Muscle layer of duodenum (tissue), 2 donors: ENCODE results near the gene CCDC194.

ENCODE experiments used
- H3K27ac ChIP-seq: one replicate; pipeline ENCODE4 v1.7.0; 2013; ENCODE audit warnings: mild to moderate bottlenecking, low read length
- H3K27me3 ChIP-seq: one replicate; pipeline ENCODE4 v1.7.0; 2013; ENCODE audit warnings: low read depth, mild to moderate bottlenecking, control low read depth, low read length
- H3K36me3 ChIP-seq, 2 donors: one replicate each; pipeline ENCODE4 v1.7.0; 2013; ENCODE audit warnings: low read length in 2 of 2, control low read depth in 1 of 2, mild to moderate bottlenecking in 1 of 2; ENCODE audit not compliant: insufficient read depth in 2 of 2, control insufficient read depth in 1 of 2
- H3K4me1 ChIP-seq, 2 donors: one replicate each; pipeline ENCODE4 v1.7.0; 2013; ENCODE audit warnings: low read length in 2 of 2, mild to moderate bottlenecking in 2 of 2, control low read depth in 1 of 2, moderate library complexity in 1 of 2; ENCODE audit not compliant: insufficient read depth in 2 of 2, control insufficient read depth in 1 of 2
- H3K4me3 ChIP-seq, 2 donors: one replicate each; pipeline ENCODE4 v1.7.0; 2013; ENCODE audit warnings: low read length in 2 of 2, low read depth in 1 of 2, mild to moderate bottlenecking in 1 of 2
- H3K9me3 ChIP-seq, 2 donors: one replicate each; pipeline ENCODE4 v1.7.0; 2013; ENCODE audit warnings: low read length in 2 of 2, control low read depth in 1 of 2, mild to moderate bottlenecking in 1 of 2; ENCODE audit not compliant: control insufficient read depth in 1 of 2
- donor health status: healthy.

The CCDC194 gene

GRCh38 chr19:17393914-17394313 is at the start of gene CCDC194:
TSS of gene CCDC194 (minus strand) at chr19:17394196. CDS start at chr19:17394158, 38 bp downstream.
- no peaks in the 10 kb centered on the region for H3K36me3 ChIP-seq
- H3K27me3 ChIP-seq = no peaks in the 10 kb centered on the region
- H3K27ac ChIP-seq = no peak within 1 kb of the TSS
- H3K4me1 ChIP-seq = peaks cover 6 to 19% of the 10 kb centered on the region in 2 donors
- H3K9me3 ChIP-seq = no peaks in the 10 kb centered on the region
- H3K4me3 ChIP-seq = no peak within 1 kb of the TSS

GRCh38 chr19:17441241-17442021 is 47.4 kb upstream of the CCDC194 start:
- no peaks in the 10 kb centered on the region for H3K9me3 ChIP-seq
- no peak overlapping the region for H3K27ac ChIP-seq
- no peak overlapping the region for H3K4me3 ChIP-seq
- no peaks in the 10 kb centered on the region for H3K27me3 ChIP-seq
- H3K4me1 ChIP-seq = no peaks in the 10 kb centered on the region
- H3K36me3 ChIP-seq = no peaks in the 10 kb centered on the region

- Histone ChIP-seq H3K36me3 (no peaks in the 10 kb centered on the region), H3K4me3 (no peak overlapping the region), H3K27ac (no peak overlapping the region), H3K4me1 (no peaks in the 10 kb centered on the region), H3K27me3 (no peaks in the 10 kb centered on the region), H3K9me3 (no peaks in the 10 kb centered on the region)
Measured at GRCh38 chr19:17436874-17437267, 42.9 kb upstream of the CCDC194 start.

- no peaks in the 10 kb centered on the region for H3K9me3 ChIP-seq
- no peaks in the 10 kb centered on the region for H3K4me1 ChIP-seq
- H3K27ac ChIP-seq = no peak overlapping the region
- H3K36me3 ChIP-seq = no peaks in the 10 kb centered on the region
- H3K4me3 ChIP-seq = no peak overlapping the region
- no peaks in the 10 kb centered on the region for H3K27me3 ChIP-seq
Measured at GRCh38 chr19:17436094-17436873, 42.3 kb upstream of the CCDC194 start.

- no peaks in the 10 kb centered on the region for H3K9me3 ChIP-seq
- no peaks in the 10 kb centered on the region for H3K4me1 ChIP-seq
Measured at GRCh38 chr19:17435218-17435617, 41.2 kb upstream of the CCDC194 start.

GRCh38 chr19:17431417-17431816 is 37.4 kb upstream of the CCDC194 start:
- Histone ChIP-seq H3K36me3 (no peaks in the 10 kb centered on the region), H3K4me1 (peaks cover 0 to 5% of the 10 kb centered on the region in 2 donors), H3K9me3 (no peaks in the 10 kb centered on the region), H3K27ac (no peak overlapping the region), H3K27me3 (no peaks in the 10 kb centered on the region), H3K4me3 (no peak overlapping the region)

More at GRCh38 chr19:17435218-17435617, 41.2 kb upstream of the CCDC194 start:
- Histone ChIP-seq H3K27ac (no peak overlapping the region), H3K36me3 (no peaks in the 10 kb centered on the region), H3K27me3 (no peaks in the 10 kb centered on the region), H3K4me3 (no peak overlapping the region)

- peaks cover 0 to 8% of the 10 kb centered on the region in 2 donors for H3K4me1 ChIP-seq
- no peaks in the 10 kb centered on the region for H3K27me3 ChIP-seq
- H3K4me3 ChIP-seq = no peak overlapping the region
- no peaks in the 10 kb centered on the region for H3K9me3 ChIP-seq
- no peaks in the 10 kb centered on the region for H3K36me3 ChIP-seq
- no peak overlapping the region for H3K27ac ChIP-seq
Measured at GRCh38 chr19:17429641-17430113, 35.7 kb upstream of the CCDC194 start.

- no peaks in the 10 kb centered on the region for H3K36me3 ChIP-seq
- no peaks in the 10 kb centered on the region for H3K9me3 ChIP-seq
- no peaks in the 10 kb centered on the region for H3K27me3 ChIP-seq
- no peak overlapping the region for H3K4me3 ChIP-seq
- peaks cover 0 to 18% of the 10 kb centered on the region in 2 donors for H3K4me1 ChIP-seq
- H3K27ac ChIP-seq = no peak overlapping the region
Measured at GRCh38 chr19:17424743-17425365, 30.9 kb upstream of the CCDC194 start.

- Histone ChIP-seq H3K27me3 (no peaks in the 10 kb centered on the region), H3K4me3 (no peak overlapping the region), H3K36me3 (no peaks in the 10 kb centered on the region), H3K27ac (no peak overlapping the region), H3K9me3 (no peaks in the 10 kb centered on the region), H3K4me1 (peaks cover 6 to 18% of the 10 kb centered on the region in 2 donors)
Measured at GRCh38 chr19:17423429-17424208, 29.6 kb upstream of the CCDC194 start.

GRCh38 chr19:17421942-17422341 is 27.9 kb upstream of the CCDC194 start:
- Histone ChIP-seq H3K9me3 (no peaks in the 10 kb centered on the region), H3K4me3 (no peak overlapping the region), H3K27me3 (no peaks in the 10 kb centered on the region), H3K36me3 (no peaks in the 10 kb centered on the region), H3K27ac (no peak overlapping the region), H3K4me1 (peaks cover 6 to 18% of the 10 kb centered on the region in 2 donors)
